Measurements from ENCODE around the gene NDUFAB1.

NDUFAB1 gene

GRCh38 chr16:23608194-23608593 lies 12.1 kb upstream of the NDUFAB1 start:
- H3K36me3 ChIP-seq (ENCODE audit: control insufficient read depth in 2 of 2, insufficient read depth in 1 of 2, low read length in 2 of 2), result peaks cover 18 to 47% of the 10 kb centered on the region in 2 experiments; a peak in 2 of 3 replicates
- H3K9me3 ChIP-seq (ENCODE audit: control insufficient read depth, insufficient read depth, low read depth, low read length), result no peaks in the 10 kb centered on the region
- H3K4me1 ChIP-seq (ENCODE audit: control insufficient read depth, insufficient read depth, low read length), result no peaks in the 10 kb centered on the region
- ChIA-PET POLR2A (no interaction called here), CTCF (no interaction called here)
- TF ChIP-seq ZBTB10 (tag by site-specific recombination; IDR thresholded peaks at IDR 0.05) (no peak), ZNF654 (tag by site-specific recombination; IDR thresholded peaks at IDR 0.05; ENCODE audit: low read depth) (no peak), ZBTB8A (tag by site-specific recombination; IDR thresholded peaks at IDR 0.05) (no peak), KLF8 (tag by site-specific recombination; IDR thresholded peaks at IDR 0.05) (no peak), OSR2 (tag by site-specific recombination; IDR thresholded peaks at IDR 0.05) (no peak), ZNF701 (tag by site-specific recombination; IDR thresholded peaks at IDR 0.05) (no peak), ZNF488 (tag by site-specific recombination; IDR thresholded peaks at IDR 0.05) (no peak), ZNF624 (tag by site-specific recombination; IDR thresholded peaks at IDR 0.05) (no peak), HOXA7 (CRISPR knock-in tag; IDR thresholded peaks at IDR 0.05; ENCODE audit: borderline replicate concordance) (no peak), ZBTB44 (tag by site-specific recombination; IDR thresholded peaks at IDR 0.05) (no peak), ZNF10 (tag by site-specific recombination; IDR thresholded peaks at IDR 0.05) (no peak)
- no peak overlapping the region for H3K4me3 ChIP-seq (ENCODE audit: low read depth, low read length)
- no peak overlapping the region for H3K27ac ChIP-seq (ENCODE audit: extremely low read depth, low read depth, low read length)

GRCh38 chr16:23607726-23608125 lies 11.6 kb upstream of the NDUFAB1 start:
- no peaks in the 10 kb centered on the region for H3K9me3 ChIP-seq (ENCODE audit: control insufficient read depth, insufficient read depth, low read depth, low read length)
- POLR2A ChIA-PET, result interaction anchor here (0.6 kb wide), 1 partner anchor 21 kb away, joined by 3 read pairs; no protein-coding TSS in a partner anchor
- no peak overlapping the region for H3K27ac ChIP-seq (ENCODE audit: extremely low read depth, low read depth, low read length)
- H3K36me3 ChIP-seq (ENCODE audit: control insufficient read depth in 2 of 2, insufficient read depth in 1 of 2, low read length in 2 of 2), result peaks cover 16 to 49% of the 10 kb centered on the region in 2 experiments; a peak in 2 of 3 replicates
- CTCF ChIA-PET, result interaction anchor here (0.7 to 1.0 kb wide), 2 partner anchors 10 to 26 kb away, joined by 3 to 5 read pairs; no protein-coding TSS in a partner anchor
- H3K4me1 ChIP-seq (ENCODE audit: control insufficient read depth, insufficient read depth, low read length), result no peaks in the 10 kb centered on the region
- no peak overlapping the region for H3K4me3 ChIP-seq (ENCODE audit: low read depth, low read length)
- TF ChIP-seq ZNF133 (tag by site-specific recombination; IDR thresholded peaks at IDR 0.05) (no peak), SP2 (tag by site-specific recombination; IDR thresholded peaks at IDR 0.05) (no peak), ZNF639 (tag by site-specific recombination; IDR thresholded peaks at IDR 0.05) (no peak), ZNF488 (tag by site-specific recombination; IDR thresholded peaks at IDR 0.05) (no peak), PRDM10 (tag by site-specific recombination; IDR thresholded peaks at IDR 0.05) (no peak), ZNF292 (tag by site-specific recombination; IDR thresholded peaks at IDR 0.05; ENCODE audit: borderline replicate concordance, low read depth) (no peak), ZNF626 (tag by site-specific recombination; IDR thresholded peaks at IDR 0.05) (no peak), ELK4 (IDR thresholded peaks at IDR 0.05; ENCODE audit: borderline replicate concordance, low read depth, low read length) (no peak), ZNF621 (tag by site-specific recombination; IDR thresholded peaks at IDR 0.05) (no peak), ZSCAN23 (tag by site-specific recombination; IDR thresholded peaks at IDR 0.05) (no peak), ZNF394 (tag by site-specific recombination; IDR thresholded peaks at IDR 0.05; ENCODE audit: borderline replicate concordance) (no peak), ZFP69B (tag by site-specific recombination; IDR thresholded peaks at IDR 0.05) (no peak)

All from HEK293 (cell line).